Non-pigmented ciliary epithelial cell (primary cell): ENCODE data around the gene PLAAT1.

ENCODE experiments used
- DNase-seq: peaks from one replicate; pipeline ENCODE4 v3.0.0-alpha.2; 2010; ENCODE audit warnings: low read depth

The PLAAT1 gene

DNA sequence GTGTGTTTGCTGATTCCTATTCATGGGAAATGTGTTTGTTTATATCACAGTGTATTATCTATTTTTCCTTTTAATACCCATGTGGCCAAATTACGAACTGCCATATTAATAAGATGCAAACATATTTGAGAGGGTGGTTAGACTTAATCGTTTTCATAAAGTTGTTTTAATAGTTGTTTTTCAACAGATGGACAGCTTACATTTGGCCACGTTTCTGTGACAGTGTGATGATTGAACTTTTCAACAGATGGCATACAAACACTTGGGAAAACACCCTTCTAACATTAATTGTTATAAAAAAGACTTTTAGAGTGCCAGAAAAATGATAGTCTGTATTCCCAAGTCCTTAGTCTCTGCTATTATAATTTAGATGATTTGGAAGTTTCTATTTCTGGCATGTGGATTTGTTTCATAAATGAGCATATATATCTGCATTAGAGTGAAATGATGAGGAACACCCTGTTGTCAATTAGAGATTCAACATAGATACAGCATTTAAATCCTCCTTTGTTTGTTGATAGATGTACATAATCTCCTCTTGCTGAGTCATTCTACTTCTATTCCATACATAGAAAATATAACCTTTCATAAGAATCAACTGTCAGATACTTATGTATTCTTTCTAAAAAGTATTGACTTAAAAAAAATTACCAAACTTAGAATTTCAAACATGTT lies 13.1 kb downstream of the PLAAT1 start:
- DNase-seq, result no peak

DNA sequence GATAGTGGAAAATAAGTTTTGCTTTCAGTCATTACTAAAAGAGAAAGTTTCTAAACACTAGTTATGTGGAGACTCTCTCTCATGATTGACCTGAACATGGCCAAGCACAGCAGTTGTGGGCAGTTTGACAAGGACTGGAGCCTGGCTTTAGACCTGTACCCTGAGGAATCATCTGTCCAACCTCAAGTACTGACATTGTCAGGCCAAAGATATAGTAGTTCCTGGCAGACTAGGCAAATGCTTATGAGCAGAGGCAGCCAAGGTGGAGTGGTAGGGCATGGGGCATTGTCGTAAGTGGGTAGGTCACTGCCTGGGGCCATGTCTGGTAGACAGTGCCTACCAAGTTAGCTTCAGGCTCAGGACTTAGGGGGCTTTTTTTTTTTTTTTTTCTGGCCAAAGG lies 20.9 kb downstream of the PLAAT1 start:
- no peak for DNase-seq

DNA sequence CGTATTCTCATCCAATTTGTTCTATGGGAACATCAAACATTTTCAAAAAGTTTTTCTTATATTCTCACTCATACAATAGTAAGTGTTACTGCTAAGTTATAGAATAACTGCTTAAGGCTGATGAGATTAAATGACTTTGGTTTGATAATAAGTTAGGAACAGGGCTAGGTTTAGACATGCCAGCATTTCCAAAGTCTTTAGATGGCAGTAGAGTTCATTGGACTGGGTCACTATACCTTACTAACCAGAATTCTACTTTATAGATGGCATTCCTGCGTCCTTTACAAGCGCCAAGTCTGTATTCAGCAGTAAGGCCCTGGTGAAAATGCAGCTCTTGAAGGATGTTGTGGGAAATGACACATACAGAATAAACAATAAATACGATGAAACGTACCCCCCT lies 21.7 kb downstream of the PLAAT1 start:
- DNase-seq, result no peak

DNA sequence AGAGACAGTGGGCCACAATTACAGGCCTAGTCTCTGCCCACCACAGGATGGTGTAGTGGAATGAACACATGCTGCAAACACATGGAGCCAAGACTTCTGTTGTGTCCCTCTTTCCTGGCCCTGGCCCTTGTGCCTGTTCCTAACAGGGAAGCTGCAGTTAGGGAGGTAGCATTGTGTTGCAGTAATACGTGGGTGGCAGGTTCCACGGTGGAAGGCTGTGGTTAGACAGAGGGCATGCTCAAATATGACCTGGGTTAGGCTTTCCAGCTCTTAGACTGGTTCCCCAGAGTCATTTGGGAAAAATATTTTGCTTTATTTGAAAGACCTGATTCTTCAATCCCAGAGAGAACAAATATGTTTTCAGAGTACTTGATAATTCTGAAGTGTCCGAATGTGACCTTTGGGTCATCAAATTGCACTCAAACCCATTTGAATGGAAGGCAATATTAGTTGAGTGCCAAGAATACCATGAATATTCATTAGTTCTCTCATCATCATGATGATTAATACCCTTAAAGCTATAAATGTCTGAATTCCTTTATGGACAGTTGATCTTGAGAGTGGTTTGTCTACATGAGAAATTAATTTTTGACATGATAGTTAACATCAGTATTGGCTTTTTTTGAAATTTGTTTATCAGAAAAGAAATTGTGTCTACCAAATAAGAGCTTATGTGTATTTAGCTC lies 28.5 kb downstream of the PLAAT1 start:
- no peak for DNase-seq

DNA sequence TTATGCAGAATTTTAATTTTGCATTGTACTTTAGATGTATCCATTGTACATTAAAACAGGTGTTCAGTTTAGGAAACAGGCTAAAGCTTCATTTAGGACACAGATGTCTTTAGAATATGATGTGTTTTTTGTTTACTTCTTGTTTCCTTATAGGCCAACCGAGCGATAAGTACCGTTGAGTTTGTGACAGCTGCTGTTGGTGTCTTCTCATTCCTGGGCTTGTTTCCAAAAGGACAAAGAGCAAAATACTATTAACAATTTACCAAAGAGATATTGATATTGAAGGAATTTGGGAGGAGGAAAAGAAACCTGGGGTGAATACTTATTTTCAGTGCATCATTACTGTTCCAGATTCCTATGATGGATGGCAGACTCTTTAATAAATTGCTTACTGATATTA lies 29.4 kb downstream of the PLAAT1 start:
- no peak for DNase-seq

DNA sequence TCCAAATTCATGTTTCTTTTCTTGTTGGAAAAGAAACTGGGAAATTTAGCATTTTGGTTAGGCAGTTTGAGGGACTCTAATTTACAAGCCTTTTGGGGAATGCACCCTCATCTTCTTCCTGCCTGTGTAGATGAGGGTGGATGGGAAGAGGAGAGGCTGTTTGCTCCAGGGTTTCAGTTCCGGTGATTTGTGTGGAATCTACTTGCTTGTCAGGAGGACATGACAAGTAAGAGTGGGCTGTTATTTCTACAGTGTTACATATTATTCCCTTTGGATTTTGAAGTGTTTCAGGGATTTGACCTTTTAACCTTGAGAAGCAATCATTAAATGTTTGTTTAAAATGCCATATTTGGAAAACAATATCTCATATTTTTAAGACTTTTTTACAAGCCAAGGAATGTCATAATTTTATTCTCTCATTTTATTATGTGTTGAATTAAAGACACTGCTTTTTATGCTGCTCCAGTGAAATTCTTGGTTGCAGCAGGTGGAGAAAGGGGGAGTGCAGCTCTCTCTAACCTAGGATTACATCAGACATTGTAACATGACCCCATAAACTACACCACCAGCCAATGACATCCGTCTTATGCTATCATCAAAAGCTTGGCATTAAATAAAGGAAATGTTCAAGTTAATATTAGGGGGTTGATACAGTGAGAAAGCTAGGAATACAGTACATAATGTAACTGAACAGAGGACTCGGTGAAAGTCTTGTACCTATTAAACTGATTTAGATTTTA lies 30.2 kb downstream of the PLAAT1 start:
- DNase-seq, result no peak

DNA sequence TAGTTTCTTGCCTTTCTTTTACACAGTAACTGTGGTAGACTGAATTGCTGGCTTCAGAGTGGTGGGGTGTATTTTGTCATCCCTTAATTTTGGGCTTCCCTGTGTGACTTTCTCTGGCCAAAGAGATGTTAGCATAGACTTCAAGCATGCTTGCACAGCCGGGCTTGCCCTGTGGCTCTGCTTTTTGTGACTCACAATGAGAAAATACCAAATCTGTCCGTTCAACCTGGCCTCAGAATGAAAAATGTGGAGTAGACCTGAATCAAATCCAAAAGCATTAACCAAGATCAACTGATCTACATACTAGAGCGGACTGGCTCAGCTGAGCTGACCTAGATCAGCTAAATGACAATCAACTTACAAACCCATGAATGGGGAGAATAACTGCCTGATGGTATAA lies 51.4 kb downstream of the PLAAT1 start:
- no peak for DNase-seq

DNA sequence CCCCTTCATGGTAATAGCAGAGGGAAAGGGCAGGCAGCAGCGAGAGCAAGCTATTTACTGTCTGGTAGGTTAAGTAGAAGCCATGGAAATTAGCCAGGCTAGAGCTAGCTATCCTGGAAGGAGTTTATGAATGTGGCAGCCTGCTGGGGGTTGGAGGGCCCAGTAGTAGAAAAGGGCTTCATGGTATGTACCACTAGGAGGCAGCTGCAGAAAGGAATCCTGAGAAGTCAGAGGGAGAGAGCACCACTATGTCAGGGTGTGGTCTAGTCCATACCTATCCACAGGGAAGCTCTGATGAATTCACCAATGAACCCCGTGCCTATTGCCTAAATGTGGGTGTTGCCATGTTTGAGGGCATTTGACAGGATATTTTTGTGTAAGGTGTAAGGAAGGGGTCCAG lies 55.0 kb downstream of the PLAAT1 start:
- DNase-seq, result no peak

DNA sequence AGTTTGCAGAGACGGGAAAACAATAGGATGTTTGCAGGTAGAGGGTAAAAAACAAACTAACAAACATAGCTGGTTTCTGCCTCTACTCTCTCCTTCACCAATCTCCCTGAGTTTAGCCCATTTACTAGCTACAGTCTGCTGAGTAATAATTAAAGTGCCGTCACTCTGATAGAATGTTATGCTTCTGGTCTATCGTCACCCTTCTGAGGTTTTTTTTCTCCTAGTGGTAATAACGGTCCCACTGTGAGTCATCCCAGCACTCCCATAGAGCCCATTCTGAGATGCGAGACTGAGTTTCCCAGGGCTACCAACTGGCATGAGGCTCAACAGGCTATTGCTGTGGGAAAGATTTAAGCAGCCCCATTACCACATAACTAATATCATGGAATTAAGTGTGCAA lies 56.4 kb downstream of the PLAAT1 start:
- peak; percentile 31 for DNase-seq

DNA sequence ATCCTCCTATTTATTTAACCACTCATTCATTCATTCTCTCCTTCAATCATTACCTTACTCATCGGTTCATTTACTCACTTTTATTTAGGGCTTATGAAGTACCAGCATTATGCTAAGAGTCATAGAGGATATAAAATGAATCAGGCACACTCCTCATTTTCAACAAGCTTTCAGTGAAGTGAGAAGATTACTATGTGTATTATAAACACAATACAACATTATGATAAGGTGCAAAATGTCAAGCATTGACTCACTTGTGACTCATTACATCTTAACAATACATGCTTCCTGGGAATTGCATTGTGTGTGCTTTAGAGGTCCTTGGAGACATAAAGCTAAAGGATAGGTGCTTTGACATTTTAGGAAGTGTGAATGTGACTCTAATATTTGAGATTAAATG lies 60.4 kb downstream of the PLAAT1 start:
- DNase-seq, result no peak

DNA sequence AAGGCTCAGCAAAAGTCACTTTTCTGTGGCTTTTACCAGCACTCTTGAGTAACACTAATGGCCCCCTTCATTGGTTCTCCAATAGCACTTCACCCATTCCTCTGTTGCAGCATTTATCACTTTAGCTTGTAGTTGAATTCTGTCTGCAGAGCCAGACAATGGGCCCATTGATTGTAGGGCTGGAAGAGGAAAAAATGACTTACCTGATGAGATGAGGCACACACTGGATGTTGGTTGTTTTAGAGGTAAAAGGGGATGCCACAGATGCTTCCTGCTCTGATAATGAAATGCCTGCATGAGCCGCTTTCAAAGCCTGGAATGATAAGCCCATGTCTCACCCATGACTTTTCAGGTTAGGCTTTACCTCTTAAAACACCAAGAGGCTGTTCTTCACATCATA lies 64.3 kb downstream of the PLAAT1 start:
- DNase-seq, result no peak

DNA sequence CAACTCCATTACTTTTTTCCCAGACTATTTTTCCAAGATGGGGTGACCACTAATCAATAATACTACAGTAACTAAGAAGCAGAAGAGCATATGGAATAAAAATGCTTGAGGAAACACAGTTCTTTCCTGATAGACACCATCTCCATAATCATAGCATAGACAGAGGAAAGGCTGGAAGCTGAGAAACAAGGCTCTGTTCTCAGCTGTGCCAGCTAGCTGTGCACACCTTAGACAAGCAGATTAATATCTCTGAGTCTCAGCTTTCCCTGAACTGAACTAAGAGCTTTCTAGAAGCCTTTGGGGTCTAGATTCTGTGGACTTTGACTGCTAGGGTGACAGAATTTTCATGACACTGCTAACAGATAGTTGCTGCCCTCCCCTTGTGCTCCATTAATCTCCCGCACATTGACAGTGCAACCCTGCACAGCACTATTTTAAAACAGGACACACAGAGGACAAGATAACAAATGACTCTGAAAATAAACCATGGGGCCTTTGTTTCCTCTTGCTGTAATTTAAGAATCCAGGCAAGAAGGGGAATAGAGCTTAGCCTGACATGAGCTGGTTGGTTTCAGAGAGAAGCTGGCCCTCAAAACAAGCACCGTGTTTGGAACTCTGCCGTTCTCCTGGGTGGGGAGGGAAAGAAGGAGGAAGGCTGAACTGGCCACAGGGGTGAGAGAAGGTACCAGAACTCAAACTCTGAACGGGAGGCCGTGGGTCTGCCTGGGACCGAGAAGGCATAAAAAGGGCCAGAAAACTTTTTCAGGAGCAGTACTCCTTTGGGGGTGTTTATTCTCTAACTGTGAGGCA lies 70.1 kb downstream of the PLAAT1 start:
- DNase-seq, result no peak

DNA sequence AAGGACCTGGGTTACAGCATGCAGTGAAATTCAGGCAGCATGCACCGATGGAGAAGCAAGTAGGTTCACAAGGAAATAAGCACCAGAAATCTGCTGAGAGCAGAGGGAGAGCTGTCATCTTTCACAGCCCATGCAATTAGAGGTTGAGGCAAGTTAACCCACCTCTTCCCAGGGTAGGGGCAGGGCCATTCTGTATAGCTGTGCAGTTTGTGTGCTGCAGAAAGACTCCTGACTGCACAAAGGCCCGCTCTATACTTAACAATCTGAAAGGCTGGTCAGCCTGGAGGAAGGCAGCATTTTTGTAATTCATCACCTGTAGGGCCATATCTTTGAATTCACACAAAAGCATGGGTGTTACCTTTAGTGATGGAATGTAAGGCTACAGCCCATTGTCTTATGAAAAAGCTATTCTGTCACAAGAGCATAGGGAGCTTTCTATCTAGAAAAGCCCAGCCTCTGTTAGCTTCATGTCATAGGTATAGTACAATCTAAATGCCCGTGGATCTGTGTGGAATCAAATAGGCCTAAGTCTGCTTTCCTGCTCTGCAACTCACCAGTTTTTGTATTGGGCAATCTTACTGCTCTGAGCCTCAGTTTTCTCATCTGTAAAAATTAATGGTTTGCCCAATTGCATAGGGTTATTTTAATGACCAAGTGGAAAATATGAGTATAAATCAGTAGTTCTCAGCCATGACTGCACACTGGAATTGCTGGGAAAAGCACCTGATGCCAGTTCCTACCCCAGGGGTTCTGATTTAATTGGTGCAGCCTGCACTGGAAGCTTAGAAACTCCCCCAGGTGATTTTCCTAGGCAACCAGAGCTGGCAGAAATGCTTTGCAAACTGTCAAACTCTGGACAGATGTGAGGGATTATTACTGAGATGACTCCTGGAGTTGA lies 72.3 kb downstream of the PLAAT1 start:
- DNase-seq, result no peak

DNA sequence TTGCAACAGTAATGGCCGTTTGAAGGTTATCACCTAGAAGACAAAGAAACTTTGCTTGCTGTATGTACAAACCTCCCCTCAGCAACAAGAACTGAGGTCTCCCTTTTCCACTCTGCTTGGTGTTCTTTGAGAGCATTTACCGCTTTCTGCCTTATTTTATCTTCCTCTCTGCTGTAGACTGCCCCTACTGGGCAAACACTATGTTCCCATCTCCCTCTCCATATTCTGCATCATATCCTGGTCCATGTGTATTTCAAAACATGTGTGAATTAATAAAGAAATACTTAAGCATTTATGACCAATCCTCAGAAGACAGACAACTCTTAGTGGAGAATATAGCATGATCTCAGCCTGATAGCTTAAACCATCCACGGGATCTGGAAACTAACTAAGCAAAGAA lies 73.1 kb downstream of the PLAAT1 start:
- no peak for DNase-seq

DNA sequence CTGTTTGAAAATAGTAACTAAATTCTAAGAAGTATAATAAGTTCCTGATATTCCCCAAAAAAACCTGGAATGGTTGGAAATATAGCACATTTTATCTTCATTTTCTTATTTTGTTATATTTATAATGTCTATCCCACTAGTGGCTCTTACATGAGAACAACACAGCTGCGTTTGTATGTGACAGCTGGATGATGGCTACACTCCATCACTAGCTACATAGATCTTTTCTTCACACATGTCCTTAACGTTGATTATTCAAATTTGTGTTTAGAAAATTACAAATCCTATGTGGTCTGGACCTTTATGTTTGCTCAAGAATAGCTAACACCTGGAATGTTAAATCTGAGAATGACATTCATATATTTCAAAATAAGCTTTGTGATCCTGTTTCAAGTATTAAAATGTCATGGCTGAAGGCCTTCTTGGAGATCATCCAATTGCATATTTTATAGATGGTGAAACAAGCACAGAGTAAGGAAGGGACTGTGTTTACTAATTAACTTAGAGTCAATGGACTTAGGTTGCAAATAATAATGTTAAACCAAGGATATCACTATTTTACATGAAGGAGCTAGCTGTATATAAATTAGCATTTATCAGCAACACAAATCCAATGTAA lies 76.8 kb downstream of the PLAAT1 start:
- no peak for DNase-seq
